HG02840 (cell line): ENCODE results near the gene TEPSIN.

Source experiments
- ATAC-seq: cut with Tn5 transposase; IDR thresholded peaks from one replicate; pipeline ENCODE4 v1.9.1; 2021; ENCODE audit warnings: mild to moderate bottlenecking, moderate library complexity, moderate number of reproducible peaks; ENCODE audit not compliant: unreplicated experiment, low FRiP score

Gene TEPSIN, protein sequence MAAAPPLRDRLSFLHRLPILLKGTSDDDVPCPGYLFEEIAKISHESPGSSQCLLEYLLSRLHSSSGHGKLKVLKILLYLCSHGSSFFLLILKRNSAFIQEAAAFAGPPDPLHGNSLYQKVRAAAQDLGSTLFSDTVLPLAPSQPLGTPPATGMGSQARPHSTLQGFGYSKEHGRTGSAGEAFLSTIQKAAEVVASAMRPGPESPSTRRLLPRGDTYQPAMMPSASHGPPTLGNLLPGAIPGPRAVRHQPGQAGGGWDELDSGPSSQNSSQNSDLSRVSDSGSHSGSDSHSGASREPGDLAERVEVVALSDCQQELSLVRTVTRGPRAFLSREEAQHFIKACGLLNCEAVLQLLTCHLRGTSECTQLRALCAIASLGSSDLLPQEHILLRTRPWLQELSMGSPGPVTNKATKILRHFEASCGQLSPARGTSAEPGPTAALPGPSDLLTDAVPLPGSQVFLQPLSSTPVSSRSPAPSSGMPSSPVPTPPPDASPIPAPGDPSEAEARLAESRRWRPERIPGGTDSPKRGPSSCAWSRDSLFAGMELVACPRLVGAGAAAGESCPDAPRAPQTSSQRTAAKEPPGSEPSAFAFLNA

GRCh38 chr17:81238815-81239713 lies at the start of gene TEPSIN, which contains the start of gene NDUFAF8:
TEPSIN (minus strand) TSS chr17:81239055; CDS start chr17:81239033, 22 bp downstream.
NDUFAF8 (plus strand) TSS chr17:81239318; CDS start chr17:81239364, 46 bp downstream.
- ATAC-seq = peak; percentile 84

DNA sequence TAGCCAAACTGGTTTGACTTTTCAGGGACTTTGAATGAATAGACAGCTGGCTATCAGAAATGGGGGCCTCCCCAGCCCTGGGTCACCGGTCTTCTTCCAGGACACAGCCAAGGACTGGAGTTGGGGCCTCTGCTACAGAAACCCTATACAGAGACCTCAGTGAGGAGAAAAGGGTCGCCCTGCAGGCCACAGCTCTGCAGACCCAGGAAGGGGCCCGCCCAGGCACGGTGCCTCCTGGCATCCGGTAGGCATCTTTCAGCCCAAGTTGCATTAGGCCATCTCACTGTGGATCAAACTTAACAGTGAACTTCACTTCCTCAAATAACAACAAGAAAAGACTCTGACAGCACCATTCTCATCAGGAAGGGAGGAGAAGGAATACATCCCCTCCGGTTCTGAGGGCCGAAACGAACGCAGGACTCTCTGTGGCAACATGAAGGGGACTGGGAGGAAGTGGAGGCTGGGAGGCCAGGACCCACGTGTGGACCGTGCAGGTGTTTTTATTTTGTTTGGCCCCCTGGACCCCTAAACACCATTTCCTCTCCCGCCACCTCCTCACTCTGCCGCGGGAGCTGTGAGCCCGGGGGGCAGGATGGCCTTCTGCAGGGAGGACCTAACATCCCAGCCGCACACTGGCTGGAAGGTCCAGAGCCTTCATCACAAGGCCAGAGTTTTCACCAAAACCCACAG lies 49.0 kb upstream of the TEPSIN start:
- ATAC-seq = no peak

DNA sequence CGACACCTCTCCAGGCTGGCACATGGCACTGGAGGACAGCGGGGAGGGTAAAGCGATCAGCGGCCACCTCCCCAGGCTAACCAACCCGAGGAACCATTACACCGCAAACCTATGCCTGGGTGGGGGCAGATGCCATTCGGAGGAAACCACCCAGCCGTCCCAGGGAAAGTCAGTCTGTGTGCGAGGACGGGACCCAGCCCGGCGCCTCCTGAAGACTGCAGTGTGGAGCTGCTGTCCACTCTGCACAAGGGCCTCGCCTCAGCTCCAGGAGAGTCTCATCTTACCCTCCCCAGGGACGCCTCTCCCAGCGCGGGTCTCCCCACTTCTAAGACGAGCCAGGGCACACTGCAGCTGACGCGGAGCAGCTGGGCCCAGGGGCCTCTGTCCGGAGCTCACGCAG lies 48.3 kb upstream of the TEPSIN start:
- ATAC-seq = no peak

DNA sequence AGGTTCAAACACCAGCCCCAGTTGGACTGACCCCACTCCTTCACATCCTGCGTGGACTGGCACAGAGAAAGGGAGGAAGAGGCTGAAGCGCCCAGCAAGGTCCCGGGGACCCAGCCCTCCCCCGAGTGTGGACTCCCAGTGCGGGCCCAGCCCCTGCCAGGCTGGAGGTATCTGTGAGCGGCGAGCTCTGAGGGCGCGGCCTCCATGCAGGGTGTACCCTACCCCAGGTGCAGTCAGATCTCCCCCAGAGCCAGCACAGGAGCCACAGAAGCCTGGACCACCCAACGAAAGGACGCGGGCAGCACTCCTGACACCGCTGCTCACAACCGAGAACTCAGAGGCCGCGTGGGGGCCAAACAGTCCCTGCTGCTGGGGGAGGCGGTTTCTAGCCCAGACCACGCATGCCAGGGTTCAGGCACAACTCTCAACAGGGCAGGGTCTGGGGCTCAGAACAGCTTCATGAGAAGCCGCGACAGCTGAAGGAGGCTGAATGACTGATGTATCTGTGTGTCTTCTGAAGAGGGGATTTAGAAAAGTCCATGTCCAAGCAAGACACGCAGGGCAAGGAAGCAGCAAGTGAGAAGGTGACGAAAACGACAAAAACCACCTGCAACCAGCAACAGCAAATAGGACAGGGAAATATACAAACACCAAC lies 47.8 kb upstream of the TEPSIN start:
- no peak for ATAC-seq

- ATAC-seq = no peak
Observed at GRCh38 chr17:81285894-81286293, 47.0 kb upstream of the TEPSIN start.

GRCh38 chr17:81285179-81285878 lies 46.5 kb upstream of the TEPSIN start:
- no peak for ATAC-seq

DNA sequence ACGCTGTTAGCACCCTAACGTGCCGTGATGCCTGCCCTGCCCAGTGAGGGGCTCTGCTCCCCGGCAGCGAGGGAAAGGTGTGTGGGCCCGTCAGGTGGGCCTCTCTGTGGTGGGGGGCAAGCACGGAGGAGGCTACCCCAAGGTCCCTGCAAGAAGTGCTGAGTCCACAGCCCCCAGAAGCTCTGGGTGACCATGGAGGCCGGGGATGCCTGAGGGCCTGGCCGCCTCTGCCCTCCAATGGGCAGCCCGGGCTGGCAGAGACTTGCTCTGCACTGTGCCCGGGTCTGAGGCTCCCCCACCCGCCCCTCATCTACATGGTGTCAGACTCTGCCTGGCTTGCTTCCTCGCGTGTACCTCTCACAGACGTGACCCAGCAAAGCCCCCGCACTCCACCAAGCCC lies 44.0 kb upstream of the TEPSIN start:
- ATAC-seq = no peak

GRCh38 chr17:81282141-81282540 lies 43.3 kb upstream of the TEPSIN start:
- ATAC-seq = no peak

GRCh38 chr17:81280571-81280970 lies 41.7 kb upstream of the TEPSIN start:
- no peak for ATAC-seq

DNA sequence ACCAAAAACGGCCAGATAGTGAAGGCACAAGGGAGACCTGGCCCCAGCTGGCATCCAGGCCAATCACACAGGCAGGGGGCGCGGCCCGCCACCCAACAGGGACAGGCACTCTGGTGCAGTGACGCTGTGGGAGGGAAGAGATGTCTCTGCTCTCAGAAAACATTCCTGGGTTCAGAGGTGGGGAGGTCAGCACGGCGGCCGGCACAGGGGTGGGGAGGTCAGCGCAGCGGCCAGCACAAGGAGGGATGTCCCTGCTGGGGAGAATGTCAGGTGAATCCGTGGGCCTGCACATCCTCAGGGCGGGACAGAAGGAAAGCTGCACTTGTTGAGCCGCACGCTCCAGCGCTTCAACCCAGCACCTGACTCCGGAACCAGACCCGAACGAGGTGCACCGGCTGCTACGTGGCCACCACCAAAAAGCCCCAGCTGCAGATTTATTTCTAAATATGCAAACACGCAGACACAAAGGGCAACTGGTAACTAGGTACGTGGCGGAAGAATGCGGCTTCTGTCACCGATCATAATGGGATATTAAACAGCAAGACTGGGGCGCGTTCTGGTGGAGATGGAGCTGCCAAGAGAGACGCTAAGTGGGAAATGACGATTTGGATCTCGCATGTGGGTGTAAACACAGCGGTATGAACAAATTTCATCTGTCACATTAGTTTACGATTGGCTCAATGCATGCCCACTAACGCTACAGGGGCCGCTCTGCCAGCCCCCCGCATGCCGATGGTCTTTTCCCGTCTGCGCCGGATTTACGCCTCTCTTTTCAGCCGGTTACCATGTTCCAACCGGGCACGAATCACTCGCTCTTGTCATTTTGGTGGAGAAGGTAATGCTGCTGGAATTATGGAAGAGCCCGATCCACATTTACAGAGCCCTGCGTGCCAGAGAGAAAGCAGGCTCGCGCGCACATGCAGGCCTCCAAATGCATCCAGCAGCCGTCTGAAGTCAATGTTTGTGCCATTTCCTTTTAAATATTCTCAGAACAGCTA lies 40.7 kb upstream of the TEPSIN start:
- ATAC-seq = no peak

DNA sequence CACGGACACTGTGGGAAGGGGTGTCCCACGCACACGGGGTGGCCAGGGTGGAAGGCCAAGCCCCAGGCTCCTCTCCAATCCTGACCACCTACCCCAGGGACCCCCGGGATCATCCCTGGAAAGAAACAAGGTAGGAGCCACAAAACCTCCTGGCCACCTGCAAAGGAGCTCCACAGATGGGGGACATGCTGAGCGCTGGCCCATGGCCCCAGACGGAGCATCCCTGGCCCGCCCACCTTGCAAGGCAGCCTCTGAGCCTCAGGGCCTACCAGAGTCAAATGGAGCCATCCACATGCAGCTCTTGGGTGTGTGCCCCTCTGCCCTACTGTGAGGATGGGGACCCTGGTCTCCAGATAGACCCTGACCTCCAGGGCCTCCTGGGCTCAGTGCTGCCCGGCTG lies 40.0 kb upstream of the TEPSIN start:
- ATAC-seq = no peak

DNA sequence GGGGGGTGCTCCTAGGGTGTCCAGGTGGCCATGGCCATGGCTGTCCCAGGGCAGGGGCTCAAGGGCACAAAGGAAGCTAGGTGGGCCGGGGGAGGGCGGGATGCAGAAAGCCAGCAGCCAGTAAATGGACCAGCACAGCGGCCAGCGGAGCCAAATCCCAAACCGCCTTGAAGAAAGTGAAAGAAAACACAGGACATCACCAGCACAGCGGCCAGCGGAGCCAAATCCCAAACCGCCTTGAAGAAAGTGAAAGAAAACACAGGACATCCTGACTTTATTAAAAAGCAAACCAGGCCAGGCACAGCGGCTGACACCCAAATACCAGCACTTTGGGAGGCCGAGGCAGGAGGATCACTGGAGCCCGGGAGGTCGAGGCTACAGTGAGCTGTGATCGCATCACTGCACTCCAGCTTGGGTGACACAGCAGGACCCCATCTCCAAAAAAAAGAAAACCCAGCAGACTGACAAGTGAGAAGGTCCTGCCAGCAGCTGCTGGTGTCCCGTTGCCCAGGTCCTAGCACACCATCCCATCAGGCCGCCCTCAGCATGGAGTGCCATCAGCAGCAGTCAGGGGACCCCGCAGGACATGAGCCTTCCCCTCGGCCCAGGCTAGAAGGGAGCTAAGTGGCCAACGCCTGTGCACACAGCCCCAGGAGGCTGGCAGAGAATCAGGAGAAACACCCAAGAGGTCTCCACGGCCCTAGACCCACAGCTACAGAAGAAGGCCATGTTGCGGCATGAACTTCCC lies 39.3 kb upstream of the TEPSIN start:
- no peak for ATAC-seq

DNA sequence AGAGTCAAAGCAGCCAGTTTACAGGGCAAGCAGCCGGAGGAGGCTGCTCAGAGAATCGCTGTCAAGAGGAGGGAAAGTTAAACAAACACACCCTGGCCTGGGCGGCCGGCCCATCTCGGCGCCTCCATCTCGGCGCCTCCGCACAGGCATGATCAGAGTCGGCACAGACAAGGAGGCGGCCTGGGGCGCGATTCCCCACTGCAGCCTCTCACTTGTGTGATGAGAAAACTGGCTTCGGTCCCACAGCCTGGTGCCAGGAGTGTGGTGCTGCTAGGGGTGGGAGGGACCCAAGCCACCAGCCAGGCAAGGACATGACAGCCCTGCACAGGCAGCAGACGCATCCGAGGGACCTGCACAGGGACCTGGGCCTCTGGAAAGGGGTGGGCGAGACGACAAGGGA lies 38.6 kb upstream of the TEPSIN start:
- no peak for ATAC-seq

DNA sequence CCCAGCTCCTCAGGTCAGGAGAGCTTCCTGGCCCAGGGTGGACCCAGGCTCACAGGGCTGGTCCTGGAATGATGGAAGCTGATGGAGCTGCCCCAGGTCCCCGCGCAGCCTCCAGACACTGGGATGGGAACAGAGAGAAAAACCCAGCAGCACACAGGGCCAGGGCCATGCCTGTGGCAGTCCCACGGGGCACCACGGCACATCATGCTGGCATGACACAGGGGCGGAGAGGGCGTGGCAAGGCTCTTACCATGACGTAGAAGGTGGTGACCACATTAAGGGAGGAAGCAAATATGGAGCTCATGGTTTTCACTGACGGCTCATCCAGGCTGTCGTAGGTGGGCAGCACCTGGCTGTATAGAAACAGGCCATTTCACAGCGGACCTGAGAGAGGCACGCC lies 37.9 kb upstream of the TEPSIN start:
- ATAC-seq = no peak

GRCh38 chr17:81274471-81274855 lies 35.6 kb upstream of the TEPSIN start:
- ATAC-seq = no peak

DNA sequence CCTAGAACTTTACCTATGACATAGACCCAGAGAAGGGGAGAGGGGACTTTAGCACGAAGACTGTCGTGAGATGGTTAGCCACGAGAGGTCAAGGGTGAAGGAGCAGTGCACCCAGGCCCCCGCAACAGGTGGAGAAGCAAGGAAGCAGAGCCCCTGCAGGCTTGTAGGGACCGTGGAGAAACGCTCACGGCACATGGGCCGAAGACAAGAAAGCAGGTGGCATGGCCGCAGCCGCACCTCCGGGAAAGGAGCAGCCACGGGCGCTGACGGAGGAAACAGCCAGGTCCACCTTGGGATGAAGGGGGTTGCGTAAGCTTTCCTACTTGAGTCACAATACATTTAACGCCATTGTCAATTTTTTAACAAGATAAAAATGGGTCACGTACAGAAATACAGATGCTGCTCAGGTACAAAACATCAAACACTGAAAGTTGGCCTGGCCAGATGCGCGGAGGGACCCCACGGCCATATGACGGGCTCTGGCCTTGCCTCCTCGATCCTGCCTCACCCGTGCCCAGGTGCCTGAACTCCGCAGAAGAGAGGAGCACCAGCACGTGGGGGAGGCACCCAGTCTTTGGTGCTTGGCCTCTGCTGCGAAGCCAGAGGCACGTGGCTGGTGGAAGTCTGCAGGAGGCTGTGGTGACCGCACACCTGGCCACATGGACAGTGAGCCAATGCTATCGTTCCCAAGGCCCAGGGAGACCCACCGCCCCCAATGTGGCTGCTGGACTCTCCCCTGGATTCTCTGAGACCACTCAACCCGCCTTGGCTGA lies 35.0 kb upstream of the TEPSIN start:
- ATAC-seq = no peak

DNA sequence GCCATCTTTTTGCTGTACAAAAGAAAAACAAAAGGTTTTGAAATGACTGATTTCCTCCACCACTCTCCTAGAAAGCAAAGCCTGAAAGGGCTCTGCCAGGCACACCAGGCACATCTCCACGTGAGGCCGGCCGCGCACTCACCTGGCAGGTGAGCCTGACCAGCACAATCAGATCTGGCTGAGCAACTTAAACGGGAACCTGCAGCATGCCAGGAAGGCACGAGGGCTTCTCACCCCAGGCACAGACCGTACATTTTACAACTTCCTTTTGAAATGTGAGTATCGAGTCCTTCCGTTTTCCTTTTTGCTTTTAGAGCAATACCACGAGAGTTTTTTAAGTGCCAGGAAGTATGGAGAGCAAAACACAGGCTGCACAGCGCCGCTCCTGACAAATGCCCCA lies 33.8 kb upstream of the TEPSIN start:
- no peak for ATAC-seq
